SK-N-MC (cell line): Measurements from ENCODE around the gene GATAD2A.

Experiments used
- EZH2 ChIP-seq: fragments of 200-600 bp; sonication (generic); IDR thresholded peaks from one replicate; pipeline ENCODE4 v1.6.1; 2017; ENCODE audit warnings: antibody characterized with exemption
- POLR2AphosphoS5 ChIP-seq: IDR thresholded peaks from 2 replicates; pipeline ENCODE4 v1.6.1; 2012; ENCODE audit warnings: mild to moderate bottlenecking, low read depth, low read length, borderline replicate concordance

DNA sequence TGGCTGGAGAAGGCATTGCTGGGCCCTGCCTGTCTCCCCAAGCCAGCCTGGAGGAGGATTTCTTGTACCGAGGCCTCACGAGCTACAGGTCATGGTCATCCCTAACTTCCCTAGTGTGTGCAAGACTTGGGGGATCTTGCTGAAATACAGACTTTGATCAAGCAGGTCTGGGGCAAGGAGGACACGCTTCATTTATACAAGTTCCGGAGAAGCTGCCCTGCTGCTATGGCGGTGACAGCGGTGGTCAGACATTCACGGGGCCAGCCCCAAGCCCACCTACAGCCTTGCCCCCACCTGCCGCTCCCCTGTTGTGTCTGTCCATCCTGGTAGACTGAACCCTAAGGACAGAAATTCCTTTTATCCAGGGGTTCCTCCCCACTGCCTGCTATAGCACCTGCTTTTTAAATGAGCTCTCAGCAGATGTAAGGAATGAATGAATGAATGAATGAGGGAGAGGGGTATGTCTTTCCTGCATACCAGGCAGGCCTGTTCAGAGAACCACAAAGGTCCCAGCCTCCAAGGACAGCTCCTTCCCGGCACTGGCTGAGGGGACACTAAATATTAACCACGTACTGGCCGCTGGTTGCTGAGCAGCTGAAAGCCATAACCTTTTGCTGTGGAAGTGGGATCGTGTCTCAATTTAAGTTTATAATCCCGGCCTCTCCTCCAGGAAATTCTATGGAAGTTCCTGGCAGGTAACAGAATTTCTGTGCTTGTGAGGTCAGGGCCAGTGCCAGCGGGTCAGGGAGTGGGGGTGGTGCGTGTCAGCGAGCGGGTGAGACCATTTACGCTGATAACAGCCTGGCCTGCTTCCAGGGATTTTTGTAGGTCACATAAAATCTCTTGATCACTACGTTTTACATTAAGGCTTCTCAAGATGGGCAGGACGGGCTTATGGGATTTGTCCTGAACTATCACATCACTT, 82.7 kb downstream of the GATAD2A start:
- TF ChIP-seq POLR2AphosphoS5 (no peak), EZH2 (no peak)
